Esophagus muscularis mucosa (tissue), 4 donors: Measurements from ENCODE around the gene ZNF775. TPM values are rescaled to one million over a fixed set of nuclear protein-coding genes. Genes with fewer than 3 reads are reported as not detected.

Experiments used
- DNase-seq: peaks from one replicate; pipeline ENCODE4 v3.0.0-alpha.2; 2017; ENCODE audit errors: extremely low spot score
- H3K27ac ChIP-seq, 4 donors: fragments of 200-600 bp; sonication (generic); replicated peaks in 1 of 4; 1 replicate in 3 of 4; 2 replicates in 1 of 4; pipeline ENCODE4 v1.5.1; 2016 to 2019; ENCODE audit warnings: mild to moderate bottlenecking in 1 of 4
- H3K27me3 ChIP-seq, 4 donors: fragments of 200-600 bp; sonication (generic); one replicate each; pipeline versions ENCODE4 v1.5.1 to v1.6.0; 2016 to 2019
- H3K36me3 ChIP-seq, 4 donors: fragments of 200-600 bp; sonication (generic); one replicate each; pipeline ENCODE4 v1.5.1; 2016 to 2019
- H3K4me1 ChIP-seq, 4 donors: fragments of 200-600 bp; sonication (generic); one replicate each; pipeline ENCODE4 v1.5.1; 2016 to 2019
- H3K4me3 ChIP-seq, 4 donors: fragments of 200-600 bp; sonication (generic); 1 replicate in 2 of 4; 2 replicates in 2 of 4; pipeline ENCODE4 v1.5.1; 2016 to 2019; ENCODE audit warnings: mild to moderate bottlenecking in 4 of 4, moderate library complexity in 1 of 4
- H3K9me3 ChIP-seq, 4 donors: fragments of 200-600 bp; sonication (generic); 1 replicate in 3 of 4; 2 replicates in 1 of 4; pipeline ENCODE4 v1.5.1; 2016 to 2019
- EP300 ChIP-seq: sonication (generic); formaldehyde crosslinking; IDR thresholded peaks from one replicate; pipeline ENCODE4 v1.6.1; 2017; ENCODE audit warnings: antibody characterized with exemption
- POLR2A ChIP-seq: fragments of 450-650 bp; IDR thresholded peaks from one replicate; pipeline ENCODE4 v1.6.1; 2017; ENCODE audit warnings: antibody characterized with exemption, moderate library complexity, mild to moderate bottlenecking, low read depth
- POLR2AphosphoS5 ChIP-seq, 2 donors: sonication (generic); formaldehyde crosslinking; IDR thresholded peaks; one replicate each; pipeline ENCODE4 v1.6.1; 2017; ENCODE audit warnings: antibody characterized with exemption in 2 of 2
- WGBS: methylation state at CpG from one replicate; pipeline ENCODE4 v1.1.5; 2018; 5-methylcytosine and 5-hydroxymethylcytosine counted together
- intact Hi-C: fragments of 100-400 bp; cut with DNase I; formaldehyde crosslinking; loops from one replicate; pipeline ENCODE4 v1.15.1; 2023
- total RNA-seq, 4 donors: library from RNA; depleted of rRNA; stranded (reverse); fragments of >200 nt; gene quantifications; one replicate each; pipeline versions ENCODE4 v1.1.0 to v1.2.1, GENCODE V29; 2016
- TF ChIP-seq, protein P1 (sequence below), 3 experiments: fragments of 200-600 bp in 2 of 3; fragments of 450-650 bp in 1 of 3; sonication (generic) in 2 of 3; IDR thresholded peaks; one replicate each; pipeline ENCODE4 v1.5.1; 2017 to 2019; ENCODE audit warnings: antibody characterized with exemption in 3 of 3, mild to moderate bottlenecking in 2 of 3, moderate library complexity in 1 of 3

ZNF775 gene
- total RNA-seq, 4 donors from 2014 or later: 6.6 to 19.8 (median 15.0) TPM

GRCh38 chr7:150409300-150410030, 30.3 kb downstream of the ZNF775 start:
- H3K4me3 ChIP-seq: no peak overlapping the region
- TF ChIP-seq POLR2A (no peak), POLR2AphosphoS5 (IDR thresholded peaks at IDR 0.05) (no peak), EP300 (no peak)
- TF ChIP-seq, protein P1, sequence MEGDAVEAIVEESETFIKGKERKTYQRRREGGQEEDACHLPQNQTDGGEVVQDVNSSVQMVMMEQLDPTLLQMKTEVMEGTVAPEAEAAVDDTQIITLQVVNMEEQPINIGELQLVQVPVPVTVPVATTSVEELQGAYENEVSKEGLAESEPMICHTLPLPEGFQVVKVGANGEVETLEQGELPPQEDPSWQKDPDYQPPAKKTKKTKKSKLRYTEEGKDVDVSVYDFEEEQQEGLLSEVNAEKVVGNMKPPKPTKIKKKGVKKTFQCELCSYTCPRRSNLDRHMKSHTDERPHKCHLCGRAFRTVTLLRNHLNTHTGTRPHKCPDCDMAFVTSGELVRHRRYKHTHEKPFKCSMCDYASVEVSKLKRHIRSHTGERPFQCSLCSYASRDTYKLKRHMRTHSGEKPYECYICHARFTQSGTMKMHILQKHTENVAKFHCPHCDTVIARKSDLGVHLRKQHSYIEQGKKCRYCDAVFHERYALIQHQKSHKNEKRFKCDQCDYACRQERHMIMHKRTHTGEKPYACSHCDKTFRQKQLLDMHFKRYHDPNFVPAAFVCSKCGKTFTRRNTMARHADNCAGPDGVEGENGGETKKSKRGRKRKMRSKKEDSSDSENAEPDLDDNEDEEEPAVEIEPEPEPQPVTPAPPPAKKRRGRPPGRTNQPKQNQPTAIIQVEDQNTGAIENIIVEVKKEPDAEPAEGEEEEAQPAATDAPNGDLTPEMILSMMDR (IDR thresholded peaks at IDR 0.05): no peak
- H3K36me3 ChIP-seq: peaks cover 0 to 38% (median 15%) of the 10 kb centered on the region in 4 donors
- peaks cover 10 to 29% (median 22%) of the 10 kb centered on the region in 4 donors for H3K4me1 ChIP-seq
- intact Hi-C loops: loop anchor here (5.0 kb wide), 1 partner anchor 42 kb away; the partner anchor contains the start of gene REPIN1
- no peaks in the 10 kb centered on the region for H3K27me3 ChIP-seq
- 86% methylated on average over 8 of the region's 10 CpGs for WGBS
- H3K9me3 ChIP-seq: no peaks in the 10 kb centered on the region
- H3K27ac ChIP-seq: no peak overlapping the region
- DNase-seq: no peak

DNA sequence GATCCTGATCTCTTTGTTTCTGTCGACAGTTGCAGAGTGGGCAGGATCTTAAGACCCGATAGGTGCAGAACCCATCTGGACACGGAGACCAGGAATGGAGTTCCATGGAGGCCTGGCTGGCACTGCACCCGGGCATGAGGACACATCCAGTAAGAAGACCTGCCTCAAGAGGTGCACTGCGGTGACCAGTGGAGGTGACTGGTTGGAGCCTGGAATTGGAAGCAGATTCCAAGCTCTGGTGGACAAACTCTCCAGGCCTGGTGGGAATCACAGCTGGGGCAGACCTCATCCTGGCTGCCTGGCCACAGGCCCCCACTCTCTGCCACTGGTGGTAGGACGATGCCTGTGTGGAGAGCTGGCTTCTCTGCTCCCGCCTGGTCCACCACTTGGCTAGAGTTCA, 31.0 kb downstream of the ZNF775 start:
- H3K27ac ChIP-seq: peak overlapping the region in 2 of 4 donors; percentile 18 to 33
- peaks cover 0 to 38% (median 15%) of the 10 kb centered on the region in 4 donors for H3K36me3 ChIP-seq
- no peaks in the 10 kb centered on the region for H3K9me3 ChIP-seq
- no peak for DNase-seq
- peaks cover 9 to 27% (median 18%) of the 10 kb centered on the region in 4 donors for H3K4me1 ChIP-seq
- H3K27me3 ChIP-seq: no peaks in the 10 kb centered on the region
- intact Hi-C loops: no loop called here
- TF ChIP-seq POLR2A (no peak), EP300 (no peak), POLR2AphosphoS5 (IDR thresholded peaks at IDR 0.05) (no peak)
- TF ChIP-seq, protein P1 (IDR thresholded peaks at IDR 0.05): no peak
- no CpG with 5 or more reads among the region's 7 CpGs for WGBS
- no peak overlapping the region for H3K4me3 ChIP-seq

DNA sequence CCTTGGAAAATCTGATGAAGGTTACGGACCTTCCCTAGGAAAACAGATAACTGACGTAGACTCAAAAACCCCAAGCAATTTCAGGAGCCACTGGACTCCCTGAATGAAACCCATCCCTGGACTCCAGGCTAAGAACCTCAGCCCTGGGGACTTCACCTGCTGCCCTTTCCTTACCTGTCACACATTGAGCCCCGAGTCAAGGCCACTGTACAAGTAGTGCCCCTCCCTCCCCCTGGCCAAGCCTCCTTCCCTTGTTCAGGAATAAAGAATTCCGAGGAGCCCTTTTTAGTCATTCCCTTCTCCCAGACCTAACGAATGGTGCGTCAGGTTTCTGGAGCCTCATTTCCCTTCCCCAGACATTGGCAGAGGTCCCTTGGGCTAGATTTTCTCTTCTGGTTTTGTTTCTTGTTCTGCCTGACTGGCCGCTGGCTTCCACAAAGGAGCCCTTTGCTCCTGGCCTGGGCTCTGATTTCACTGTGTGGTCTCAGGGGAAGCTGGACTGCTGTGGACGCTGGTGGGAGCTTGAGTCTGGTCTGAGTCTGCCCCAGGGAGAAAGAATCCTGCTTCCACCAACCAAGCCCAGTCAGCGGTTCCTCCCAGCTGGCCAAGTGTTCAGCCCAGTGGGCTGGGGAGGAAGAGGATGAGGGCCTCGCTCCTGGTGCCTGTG, 31.7 kb downstream of the ZNF775 start:
- TF ChIP-seq POLR2A (no peak), EP300 (no peak), POLR2AphosphoS5 (IDR thresholded peaks at IDR 0.05) (no peak)
- TF ChIP-seq, protein P1 (IDR thresholded peaks at IDR 0.05): no peak
- no peaks in the 10 kb centered on the region for H3K27me3 ChIP-seq
- peaks cover 0 to 38% (median 15%) of the 10 kb centered on the region in 4 donors for H3K36me3 ChIP-seq
- no peak overlapping the region for H3K4me3 ChIP-seq
- 74% methylated on average over 10 of the region's 10 CpGs for WGBS
- no peak for DNase-seq
- peaks cover 9 to 25% (median 17%) of the 10 kb centered on the region in 4 donors for H3K4me1 ChIP-seq
- intact Hi-C loops: no loop called here
- H3K9me3 ChIP-seq: no peaks in the 10 kb centered on the region
- H3K27ac ChIP-seq: peak overlapping the region in 2 of 4 donors; percentile 18 to 33

DNA sequence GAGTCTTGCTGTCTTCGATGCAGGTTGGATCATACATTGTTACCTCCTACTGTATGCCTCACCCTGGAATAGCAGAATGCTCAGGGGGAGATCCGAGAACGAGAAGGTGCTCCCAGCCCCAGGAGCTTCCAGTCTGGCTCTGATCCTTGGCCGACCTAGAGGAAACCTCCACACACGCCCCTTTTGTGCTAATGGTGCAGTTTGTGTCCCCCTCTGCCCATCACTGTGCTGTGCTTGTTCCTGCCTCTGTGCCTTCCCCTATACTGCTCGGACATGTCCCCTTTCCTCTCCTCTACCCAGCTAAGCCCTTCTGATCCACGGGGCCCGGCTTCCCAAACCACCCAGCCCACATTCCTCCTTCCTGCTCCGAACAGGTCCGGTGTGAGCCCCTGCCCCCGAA, 32.5 kb downstream of the ZNF775 start:
- Histone ChIP-seq H3K36me3 (peaks cover 0 to 38% (median 15%) of the 10 kb centered on the region in 4 donors), H3K4me3 (no peak overlapping the region), H3K27me3 (no peaks in the 10 kb centered on the region), H3K9me3 (no peaks in the 10 kb centered on the region), H3K4me1 (peaks cover 1 to 17% (median 9%) of the 10 kb centered on the region in 4 donors), H3K27ac (peak overlapping the region in 1 of 4 donors; percentile 33)
- intact Hi-C loops: no loop called here
- no peak for DNase-seq
- TF ChIP-seq POLR2AphosphoS5 (IDR thresholded peaks at IDR 0.05) (no peak), POLR2A (no peak), EP300 (no peak)
- TF ChIP-seq, protein P1 (IDR thresholded peaks at IDR 0.05): no peak
- WGBS: 85% methylated on average over 11 of the region's 11 CpGs
